Nephron (organoid): ENCODE measurements around the gene NOS1.

Experiments
- H3K27ac Mint-ChIP-seq, 3 experiments: 2 replicates each; pipeline ENCODE4 v1.8.0; 2020; ENCODE audit warnings: mixed read lengths in 3 of 3, mild to moderate bottlenecking in 2 of 3, moderate library complexity in 1 of 3
- H3K27me3 Mint-ChIP-seq: 2 replicates; pipeline ENCODE4 v1.8.0; 2021; ENCODE audit warnings: low read depth, mild to moderate bottlenecking, moderate library complexity, mixed read lengths
- H3K36me3 Mint-ChIP-seq: 2 replicates; pipeline ENCODE4 v1.8.0; 2020; ENCODE audit warnings: low read depth, mixed read lengths
- H3K4me1 Mint-ChIP-seq: 2 replicates; pipeline ENCODE4 v1.8.0; 2020; ENCODE audit warnings: mixed read lengths
- H3K4me3 Mint-ChIP-seq, 3 experiments: 2 replicates each; pipeline ENCODE4 v1.8.0; 2020; ENCODE audit warnings: mild to moderate bottlenecking in 3 of 3, mixed read lengths in 3 of 3, moderate library complexity in 2 of 3
- H3K9me3 Mint-ChIP-seq: 2 replicates; pipeline ENCODE4 v1.8.0; 2020; ENCODE audit warnings: mixed read lengths
- TF ChIP-seq, protein P1 (sequence below), 3 experiments: fragments of 200-600 bp; sonication (generic); IDR thresholded peaks; one replicate each; pipeline ENCODE4 v1.5.0; 2021; ENCODE audit warnings: antibody characterized with exemption in 3 of 3; ENCODE audit not compliant: unreplicated experiment in 3 of 3

NOS1 gene

DNA sequence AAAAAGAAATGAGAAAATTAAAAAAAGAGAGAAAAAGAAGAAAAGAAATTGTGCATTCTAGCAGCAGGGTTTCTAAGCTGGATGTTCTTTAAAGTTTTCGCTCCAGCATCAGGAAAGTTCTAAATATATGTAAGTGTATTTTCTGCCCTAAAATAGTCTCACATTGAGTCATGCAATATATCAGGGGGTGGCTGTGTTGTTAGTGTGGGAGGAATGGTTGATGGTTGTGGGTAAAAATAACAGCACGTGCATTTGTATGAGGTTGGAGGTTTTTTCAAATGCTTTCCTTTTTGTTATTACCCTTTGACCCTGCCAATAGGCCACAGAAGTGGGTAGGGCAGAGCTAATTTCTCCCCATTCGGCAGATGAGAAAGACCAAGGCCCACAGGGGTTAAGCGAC, 106.0 kb downstream of the NOS1 start:
- no peak overlapping the region for H3K27ac Mint-ChIP-seq
- no peaks in the 10 kb centered on the region for H3K36me3 Mint-ChIP-seq
- peaks cover 11% of the 10 kb centered on the region for H3K27me3 Mint-ChIP-seq
- no peaks in the 10 kb centered on the region for H3K4me1 Mint-ChIP-seq
- no peak overlapping the region for H3K4me3 Mint-ChIP-seq
- H3K9me3 Mint-ChIP-seq, result peaks cover 5% of the 10 kb centered on the region
- TF ChIP-seq, protein P1, sequence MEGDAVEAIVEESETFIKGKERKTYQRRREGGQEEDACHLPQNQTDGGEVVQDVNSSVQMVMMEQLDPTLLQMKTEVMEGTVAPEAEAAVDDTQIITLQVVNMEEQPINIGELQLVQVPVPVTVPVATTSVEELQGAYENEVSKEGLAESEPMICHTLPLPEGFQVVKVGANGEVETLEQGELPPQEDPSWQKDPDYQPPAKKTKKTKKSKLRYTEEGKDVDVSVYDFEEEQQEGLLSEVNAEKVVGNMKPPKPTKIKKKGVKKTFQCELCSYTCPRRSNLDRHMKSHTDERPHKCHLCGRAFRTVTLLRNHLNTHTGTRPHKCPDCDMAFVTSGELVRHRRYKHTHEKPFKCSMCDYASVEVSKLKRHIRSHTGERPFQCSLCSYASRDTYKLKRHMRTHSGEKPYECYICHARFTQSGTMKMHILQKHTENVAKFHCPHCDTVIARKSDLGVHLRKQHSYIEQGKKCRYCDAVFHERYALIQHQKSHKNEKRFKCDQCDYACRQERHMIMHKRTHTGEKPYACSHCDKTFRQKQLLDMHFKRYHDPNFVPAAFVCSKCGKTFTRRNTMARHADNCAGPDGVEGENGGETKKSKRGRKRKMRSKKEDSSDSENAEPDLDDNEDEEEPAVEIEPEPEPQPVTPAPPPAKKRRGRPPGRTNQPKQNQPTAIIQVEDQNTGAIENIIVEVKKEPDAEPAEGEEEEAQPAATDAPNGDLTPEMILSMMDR (IDR thresholded peaks at IDR 0.05; ENCODE audit: unreplicated experiment in 3 of 3), result no peak

GRCh38 chr12:117243488-117243887, 117.9 kb downstream of the NOS1 start:
- H3K36me3 Mint-ChIP-seq, result no peaks in the 10 kb centered on the region
- H3K27me3 Mint-ChIP-seq, result peaks cover 35% of the 10 kb centered on the region
- no peaks in the 10 kb centered on the region for H3K9me3 Mint-ChIP-seq
- no peaks in the 10 kb centered on the region for H3K4me1 Mint-ChIP-seq
- H3K4me3 Mint-ChIP-seq, result no peak overlapping the region
- TF ChIP-seq, protein P1 (IDR thresholded peaks at IDR 0.05; ENCODE audit: unreplicated experiment in 3 of 3), result no peak
- H3K27ac Mint-ChIP-seq, result no peak overlapping the region

DNA sequence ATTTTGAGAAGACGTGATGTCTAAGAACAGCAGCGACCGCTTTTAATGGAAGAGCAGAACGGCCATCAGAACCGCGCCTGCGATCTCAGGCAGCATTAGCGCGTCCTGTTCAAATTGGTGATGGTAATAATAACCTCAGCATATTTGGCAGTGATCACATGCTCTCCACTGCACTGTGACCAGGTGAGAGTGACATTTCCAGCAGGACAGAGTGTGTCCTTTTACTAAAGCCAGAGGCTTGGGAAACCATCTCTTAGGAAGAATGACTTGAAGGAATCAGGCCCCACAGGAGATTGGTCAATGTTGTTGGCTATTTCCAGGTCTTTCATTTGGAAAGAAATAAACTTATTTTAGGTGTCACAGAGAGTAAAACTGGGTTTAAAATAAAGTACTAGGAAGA, 119.7 kb downstream of the NOS1 start:
- Mint-ChIP-seq H3K36me3 (no peaks in the 10 kb centered on the region), H3K9me3 (no peaks in the 10 kb centered on the region), H3K27me3 (peaks cover 34% of the 10 kb centered on the region), H3K4me1 (no peaks in the 10 kb centered on the region), H3K27ac (no peak overlapping the region), H3K4me3 (no peak overlapping the region)
- TF ChIP-seq, protein P1 (IDR thresholded peaks at IDR 0.05; ENCODE audit: unreplicated experiment in 3 of 3), result no peak

GRCh38 chr12:117240081-117240755, 121.2 kb downstream of the NOS1 start:
- H3K4me3 Mint-ChIP-seq, result no peak overlapping the region
- no peaks in the 10 kb centered on the region for H3K4me1 Mint-ChIP-seq
- H3K9me3 Mint-ChIP-seq, result no peaks in the 10 kb centered on the region
- peaks cover 37% of the 10 kb centered on the region for H3K27me3 Mint-ChIP-seq
- no peak overlapping the region for H3K27ac Mint-ChIP-seq
- TF ChIP-seq, protein P1 (IDR thresholded peaks at IDR 0.05; ENCODE audit: unreplicated experiment in 3 of 3), result no peak
- no peaks in the 10 kb centered on the region for H3K36me3 Mint-ChIP-seq

DNA sequence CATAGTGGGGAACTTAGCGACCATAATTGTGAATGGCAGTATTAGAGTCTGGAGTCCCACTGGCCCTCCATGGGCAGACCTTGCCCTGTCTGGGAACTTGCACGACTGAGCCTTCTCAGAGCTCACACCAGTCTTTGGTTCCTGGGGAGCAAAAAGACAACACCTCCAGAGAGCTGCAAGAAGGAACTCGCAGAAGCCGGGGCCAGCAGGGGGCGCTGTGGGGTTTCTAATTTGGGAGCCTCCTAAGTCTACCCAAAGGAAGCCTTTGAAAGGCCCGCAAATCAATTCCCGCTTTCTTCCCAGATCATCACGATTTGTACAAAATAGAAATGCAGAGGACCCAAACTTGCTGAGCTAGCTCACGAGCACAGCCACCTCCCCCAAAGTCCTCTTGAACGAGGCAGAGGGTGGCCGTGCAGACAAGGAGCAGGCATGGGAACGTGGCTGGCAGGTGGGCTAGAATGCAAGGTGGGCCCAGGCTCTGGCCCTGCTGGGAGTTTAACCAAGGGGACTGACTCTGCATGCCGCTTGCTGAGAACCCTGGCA, 124.9 kb downstream of the NOS1 start:
- H3K4me1 Mint-ChIP-seq, result no peaks in the 10 kb centered on the region
- H3K9me3 Mint-ChIP-seq, result no peaks in the 10 kb centered on the region
- TF ChIP-seq, protein P1 (IDR thresholded peaks at IDR 0.05; ENCODE audit: unreplicated experiment in 3 of 3), result peak; percentile 75 to 82 (median 79)
- no peaks in the 10 kb centered on the region for H3K36me3 Mint-ChIP-seq
- H3K27me3 Mint-ChIP-seq, result peaks cover 28% of the 10 kb centered on the region
- no peak overlapping the region for H3K27ac Mint-ChIP-seq
- no peak overlapping the region for H3K4me3 Mint-ChIP-seq

DNA sequence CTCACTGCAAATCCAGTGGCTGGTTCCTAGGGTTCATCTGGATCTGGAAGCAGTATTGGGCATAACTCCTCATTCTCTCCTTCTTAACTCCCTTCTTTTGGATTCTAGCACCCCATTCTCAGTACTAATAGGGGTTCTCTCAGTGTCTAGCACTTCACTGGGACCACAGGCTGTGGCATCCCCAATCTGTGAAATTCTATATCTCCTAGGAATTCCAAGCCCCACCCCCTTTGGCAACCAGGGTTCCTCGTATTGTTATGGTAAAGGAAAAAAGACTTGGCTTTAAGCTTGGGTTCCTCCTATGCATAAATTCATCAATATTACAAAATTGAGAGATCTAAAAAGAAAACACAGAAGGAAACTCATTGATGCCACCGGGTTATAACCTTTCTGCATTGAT, 126.2 kb downstream of the NOS1 start:
- Mint-ChIP-seq H3K27me3 (peaks cover 21% of the 10 kb centered on the region), H3K4me3 (no peak overlapping the region), H3K27ac (no peak overlapping the region), H3K4me1 (no peaks in the 10 kb centered on the region), H3K9me3 (no peaks in the 10 kb centered on the region), H3K36me3 (no peaks in the 10 kb centered on the region)
- TF ChIP-seq, protein P1 (IDR thresholded peaks at IDR 0.05; ENCODE audit: unreplicated experiment in 3 of 3), result no peak
